DMS 273 (cell line): ENCODE data around the gene GALNT14.
A peak's percentile ranks its signal among the peaks of the same experiment; 100 is the strongest.
"Not testable (repeated sequence)": the region's sequence is repeated elsewhere in the genome, so short reads cannot be mapped to it uniquely, and the experiment has no call there.

ENCODE experiments used
- DNase-seq: peaks from one replicate; lab custom pipeline; 2025; ENCODE audit not compliant: unreplicated experiment; lab: John Stamatoyannopoulos, UW

The GALNT14 gene

GRCh38 chr2:31138037-31138962 is at the start of gene GALNT14:
Gene GALNT14, minus strand, starts transcription at chr2:31138440. Its CDS starts 354 bp downstream, at chr2:31138086.
- DNase-seq: peak; percentile 95

- no peak for DNase-seq
Measured at GRCh38 chr2:31187166-31187565, 48.9 kb upstream of the GALNT14 start.

GRCh38 chr2:31183973-31184372 is 45.7 kb upstream of the GALNT14 start:
- DNase-seq: not testable (repeated sequence)

- DNase-seq: no peak
Measured at GRCh38 chr2:31176742-31177141, 38.5 kb upstream of the GALNT14 start.

GRCh38 chr2:31171142-31171541 is 32.9 kb upstream of the GALNT14 start:
- DNase-seq: no peak

- peak; percentile 85 for DNase-seq
Measured at GRCh38 chr2:31170071-31170698, 31.9 kb upstream of the GALNT14 start.

GRCh38 chr2:31168291-31168690 is 30.1 kb upstream of the GALNT14 start:
- DNase-seq: no peak

GRCh38 chr2:31166925-31167324 is 28.7 kb upstream of the GALNT14 start:
- no peak for DNase-seq

- peak; percentile 84 for DNase-seq
Measured at GRCh38 chr2:31163011-31163539, 24.8 kb upstream of the GALNT14 start.

GRCh38 chr2:31161637-31162036 is 23.4 kb upstream of the GALNT14 start:
- DNase-seq: no peak

- DNase-seq: peak; percentile 63
Measured at GRCh38 chr2:31151501-31151900, 13.3 kb upstream of the GALNT14 start.

- DNase-seq: no peak
Measured at GRCh38 chr2:31150120-31150670, 12.0 kb upstream of the GALNT14 start.

GRCh38 chr2:31148514-31148913 is 10.3 kb upstream of the GALNT14 start:
- DNase-seq: no peak

GRCh38 chr2:31147645-31148044 is 9.4 kb upstream of the GALNT14 start:
- no peak for DNase-seq

- no peak for DNase-seq
Measured at GRCh38 chr2:31142110-31142509, 3.9 kb upstream of the GALNT14 start.

GRCh38 chr2:31141443-31142085 is 3.3 kb upstream of the GALNT14 start:
- DNase-seq: peak; percentile 38

- DNase-seq: peak; percentile 87
Measured at GRCh38 chr2:31140151-31140550, 1.9 kb upstream of the GALNT14 start.

- peak; percentile 40 for DNase-seq
Measured at GRCh38 chr2:31139671-31140070, 1.4 kb upstream of the GALNT14 start.

- peak; percentile 81 for DNase-seq
Measured at GRCh38 chr2:31137211-31138036, 816 bp downstream of the GALNT14 start.

- peak; percentile 38 for DNase-seq
Measured at GRCh38 chr2:31136732-31137131, 1.5 kb downstream of the GALNT14 start.
